ENCODE results near the gene ARHGEF38.

DNA sequence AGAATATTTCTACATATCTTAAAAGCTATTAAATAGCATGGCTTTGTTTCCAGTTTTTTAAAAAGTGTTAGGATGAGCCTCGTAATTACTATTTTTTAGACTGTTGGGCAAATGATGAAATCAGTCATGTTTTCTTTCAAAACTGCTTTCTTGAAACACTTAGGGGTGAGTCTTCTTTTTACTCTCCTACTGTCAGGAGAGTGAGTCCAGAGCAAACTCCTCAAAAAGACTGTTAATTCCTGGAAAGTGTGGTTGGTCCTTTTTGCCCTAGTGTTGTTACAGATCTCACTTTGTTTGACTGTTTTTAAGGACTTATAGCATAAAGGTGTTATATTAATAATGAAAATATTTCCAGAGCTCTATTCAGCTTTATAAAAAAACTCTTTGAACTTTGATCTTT lies 162.5 kb downstream of the ARHGEF38 start:
- TF ChIP-seq, protein P1, sequence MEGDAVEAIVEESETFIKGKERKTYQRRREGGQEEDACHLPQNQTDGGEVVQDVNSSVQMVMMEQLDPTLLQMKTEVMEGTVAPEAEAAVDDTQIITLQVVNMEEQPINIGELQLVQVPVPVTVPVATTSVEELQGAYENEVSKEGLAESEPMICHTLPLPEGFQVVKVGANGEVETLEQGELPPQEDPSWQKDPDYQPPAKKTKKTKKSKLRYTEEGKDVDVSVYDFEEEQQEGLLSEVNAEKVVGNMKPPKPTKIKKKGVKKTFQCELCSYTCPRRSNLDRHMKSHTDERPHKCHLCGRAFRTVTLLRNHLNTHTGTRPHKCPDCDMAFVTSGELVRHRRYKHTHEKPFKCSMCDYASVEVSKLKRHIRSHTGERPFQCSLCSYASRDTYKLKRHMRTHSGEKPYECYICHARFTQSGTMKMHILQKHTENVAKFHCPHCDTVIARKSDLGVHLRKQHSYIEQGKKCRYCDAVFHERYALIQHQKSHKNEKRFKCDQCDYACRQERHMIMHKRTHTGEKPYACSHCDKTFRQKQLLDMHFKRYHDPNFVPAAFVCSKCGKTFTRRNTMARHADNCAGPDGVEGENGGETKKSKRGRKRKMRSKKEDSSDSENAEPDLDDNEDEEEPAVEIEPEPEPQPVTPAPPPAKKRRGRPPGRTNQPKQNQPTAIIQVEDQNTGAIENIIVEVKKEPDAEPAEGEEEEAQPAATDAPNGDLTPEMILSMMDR (IDR thresholded peaks at IDR 0.05) = no peak
- TF ChIP-seq POLR2A (IDR thresholded peaks at IDR 0.05) = no peak
